SK-N-SH (cell line): ENCODE results near the gene TCEA2. TPM values are rescaled to one million over a fixed set of nuclear protein-coding genes. Genes with fewer than 3 reads are reported as not detected.

Experiments used
- CTCF ChIA-PET: fragments of 300-600, 350-600 bp; formaldehyde crosslinking; extraction: SDS; loops from one replicate; lab custom pipeline; 2021; lab: Yijun Ruan, JAX
- POLR2A ChIA-PET: fragments of 350-600 bp; sonication (Branson Sonifier 250); formaldehyde crosslinking; extraction: SDS; loops from one replicate; lab custom pipeline; 2020; ENCODE audit warnings: antibody characterized with exemption, inconsistent platforms; lab: Yijun Ruan, JAX
- DNase-seq: peaks from one replicate; pipeline ENCODE4 v3.0.0; 2012
- H2AFZ ChIP-seq: fragments of 200-600 bp; sonication (generic); 2 replicates; pipeline ENCODE4 v1.8.1; 2016; ENCODE audit warnings: antibody characterized with exemption, mild to moderate bottlenecking, low read depth
- H3F3A ChIP-seq: fragments of 200-600 bp; sonication (generic); replicated peaks from 2 replicates; pipeline ENCODE3; 2016; ENCODE audit warnings: antibody characterized with exemption, mild to moderate bottlenecking; ENCODE audit not compliant: insufficient read depth
- H3K27ac ChIP-seq, 2 experiments: fragments of 200-500 bp in 1 of 2; fragments of 200-600 bp in 1 of 2; sonication (Bioruptor generic) in 1 of 2; sonication (generic), shearing (Covaris generic) in 1 of 2; 2 replicates each; pipeline versions ENCODE4 v1.5.1 to v1.6.1; 2014 to 2016; ENCODE audit warnings: low read depth in 2 of 2, inconsistent platforms in 1 of 2, low read length in 1 of 2, mild to moderate bottlenecking in 1 of 2, mixed read lengths in 1 of 2
- H3K27me3 ChIP-seq: fragments of 200-600 bp; sonication (generic), shearing (Covaris generic); 2 replicates; pipeline ENCODE4 v1.6.1; 2016; ENCODE audit warnings: mixed run types; ENCODE audit not compliant: insufficient read depth
- H3K36me3 ChIP-seq, 2 experiments: fragments of 200-500 bp in 1 of 2; fragments of 200-600 bp in 1 of 2; sonication (Bioruptor generic) in 1 of 2; sonication (generic) in 1 of 2; replicated peaks in 1 of 2; 2 replicates each; pipeline versions ENCODE3 to v1.5.1; 2014 to 2016; ENCODE audit warnings: low read length in 1 of 2, mild to moderate bottlenecking in 1 of 2; ENCODE audit not compliant: insufficient read depth in 2 of 2, control insufficient read depth in 1 of 2
- H3K4me1 ChIP-seq, 2 experiments: fragments of 200-500 bp in 1 of 2; fragments of 200-600 bp in 1 of 2; sonication (Bioruptor generic) in 1 of 2; sonication (generic), shearing (Covaris generic) in 1 of 2; 2 replicates each; pipeline versions ENCODE4 v1.5.1 to v1.6.1; 2014 to 2016; ENCODE audit warnings: low read depth in 1 of 2, low read length in 1 of 2, mixed run types in 1 of 2; ENCODE audit not compliant: insufficient read depth in 2 of 2, control insufficient read depth in 1 of 2
- H3K4me2 ChIP-seq: fragments of 200-600 bp; sonication (generic), shearing (Covaris generic); 2 replicates; pipeline ENCODE4 v1.6.1; 2017; ENCODE audit warnings: mixed run types
- H3K4me3 ChIP-seq, 2 experiments: fragments of 200-500 bp in 1 of 2; fragments of 200-600 bp in 1 of 2; sonication (Bioruptor generic) in 1 of 2; sonication (generic), shearing (Covaris generic) in 1 of 2; 2 replicates each; pipeline versions ENCODE4 v1.5.1 to v1.8.1; 2014 to 2016; ENCODE audit warnings: low read depth in 2 of 2, inconsistent platforms in 1 of 2, low read length in 1 of 2, mild to moderate bottlenecking in 1 of 2, mixed read lengths in 1 of 2, moderate library complexity in 1 of 2
- H3K79me2 ChIP-seq: fragments of 200-600 bp; sonication (generic); 2 replicates; pipeline ENCODE4 v1.8.1; 2017; ENCODE audit warnings: mild to moderate bottlenecking; ENCODE audit not compliant: insufficient read depth
- H3K9ac ChIP-seq: fragments of 200-600 bp; sonication (generic); 2 replicates; pipeline ENCODE4 v1.6.1; 2017; ENCODE audit warnings: mixed run types
- H3K9me2 ChIP-seq: fragments of 200-600 bp; sonication (generic); 2 replicates; pipeline ENCODE4 v1.6.1; 2017; ENCODE audit warnings: mixed run types
- H3K9me3 ChIP-seq: fragments of 200-600 bp; sonication (generic); 2 replicates; pipeline ENCODE4 v1.6.1; 2017; ENCODE audit warnings: mixed run types, mild to moderate bottlenecking, moderate library complexity
- H4K20me1 ChIP-seq: fragments of 200-600 bp; sonication (generic); 2 replicates; pipeline ENCODE4 v1.6.1; 2017; ENCODE audit warnings: mild to moderate bottlenecking, mixed run types; ENCODE audit not compliant: insufficient read depth
- CTCF ChIP-seq: fragments of 200-600 bp; sonication (generic); IDR thresholded peaks from 2 replicates; pipeline ENCODE4 v1.6.1; 2017; ENCODE audit warnings: antibody characterized with exemption, mild to moderate bottlenecking, moderate library complexity
- FOSL2 ChIP-seq: IDR thresholded peaks from 2 replicates; pipeline ENCODE4 v1.4.0; 2012; ENCODE audit warnings: low read depth, mild to moderate bottlenecking, moderate library complexity, borderline replicate concordance
- FOXJ3 ChIP-seq: sonication (generic); formaldehyde crosslinking; IDR thresholded peaks from 2 replicates; pipeline ENCODE4 v1.5.1; 2020; ENCODE audit warnings: mild to moderate bottlenecking, missing genetic modification reagents
- PBX3 ChIP-seq: IDR thresholded peaks from 2 replicates; pipeline ENCODE4; 2012
- RAD21 ChIP-seq: IDR thresholded peaks from 2 replicates; pipeline ENCODE4 v1.6.1; 2012; ENCODE audit warnings: mild to moderate bottlenecking, low read length
- RFX5 ChIP-seq: IDR thresholded peaks from 2 replicates; pipeline ENCODE4 v1.6.1; 2012; ENCODE audit warnings: mild to moderate bottlenecking, improper control_type of control experiment, low read length
- SMC3 ChIP-seq: IDR thresholded peaks from 2 replicates; pipeline ENCODE4 v1.6.1; 2012; ENCODE audit warnings: low read depth, low read length, improper control_type of control experiment
- WGBS: methylation state at CpG from one replicate; pipeline ENCODE4 v1.1.6; 2017; ENCODE audit warnings: low lambda C conversion rate; 5-methylcytosine and 5-hydroxymethylcytosine counted together
- polyA plus RNA-seq, 3 experiments: library from polyadenylated mRNA; depleted of rRNA; stranded (reverse); fragments of >200 nt; gene quantifications; 2 replicates each; pipeline ENCODE4 v1.2.3, GENCODE V29; 2012

Gene TCEA2
- polyA plus RNA-seq, 1 of the 3 experiments (the other 2 are of a cell fraction) = 98.9 TPM

- Histone ChIP-seq H4K20me1 (no peaks in the 10 kb centered on the region), H3K27ac (no peak overlapping the region), H3K27me3 (no peaks in the 10 kb centered on the region), H3K36me3 (peaks cover 0 to 17% of the 10 kb centered on the region in 2 experiments), H2AFZ (no peak overlapping the region), H3K4me2 (no peak overlapping the region), H3K4me3 (no peak overlapping the region; a peak in 1 of 4 replicates), H3K9me3 (no peaks in the 10 kb centered on the region), H3K9ac (no peak overlapping the region), H3F3A (no peaks in the 10 kb centered on the region), H3K79me2 (no peaks in the 10 kb centered on the region), H3K9me2 (no peaks in the 10 kb centered on the region), H3K4me1 (peaks cover 0 to 4% of the 10 kb centered on the region in 2 experiments; a peak in 1 of 4 replicates)
- ChIA-PET POLR2A (no interaction called here), CTCF (interaction anchor here (0.6 to 2.9 kb wide), 22 partner anchors 8 to 194 kb away, joined by 3 to 21 read pairs (median 4); partner anchors contain the start of genes DNAJC5, LKAAEAR1, OPRL1 and RGS19)
- WGBS = no CpG with 5 or more reads among the region's 14 CpGs
- TF ChIP-seq PBX3 (no peak), RFX5 (no peak), SMC3 (peak; percentile 43), RAD21 (peak; percentile 41), CTCF (peak; percentile 76), FOSL2 (no peak)
- DNase-seq = peak; percentile 89
Observed at GRCh38 chr20:64069614-64070243, 6.7 kb downstream of the TCEA2 start.

GRCh38 chr20:64070244-64070993 lies 7.4 kb downstream of the TCEA2 start:
- H3K9me2 ChIP-seq = no peaks in the 10 kb centered on the region
- no peaks in the 10 kb centered on the region for H3K27me3 ChIP-seq
- ChIA-PET POLR2A (no interaction called here), CTCF (interaction anchor here (0.6 to 2.9 kb wide), 16 partner anchors 9 to 195 kb away, joined by 3 to 21 read pairs (median 5); partner anchors contain the start of genes DNAJC5, LKAAEAR1, OPRL1 and RGS19)
- peaks cover 0 to 17% of the 10 kb centered on the region in 2 experiments for H3K36me3 ChIP-seq
- H3F3A ChIP-seq = no peaks in the 10 kb centered on the region
- 95% methylated on average over 15 of the region's 31 CpGs for WGBS
- no peak for TF ChIP-seq FOXJ3 (CRISPR knock-in tag)
- TF ChIP-seq, all 33 proteins: peak for 0
- Histone ChIP-seq H2AFZ (no peak overlapping the region), H3K4me3 (no peak overlapping the region; a peak in 1 of 4 replicates), H3K27ac (no peak overlapping the region), H4K20me1 (no peaks in the 10 kb centered on the region), H3K4me1 (peaks cover 0 to 4% of the 10 kb centered on the region in 2 experiments; a peak in 1 of 4 replicates), H3K79me2 (no peaks in the 10 kb centered on the region), H3K9ac (no peak overlapping the region), H3K9me3 (no peaks in the 10 kb centered on the region), H3K4me2 (no peak overlapping the region)
- no peak for DNase-seq
